Esophagus squamous epithelium (tissue), 5 donors: ENCODE measurements around the gene RAPGEF4. TPM values are rescaled to one million over a fixed set of nuclear protein-coding genes. Genes with fewer than 3 reads are reported as not detected.

Source experiments
- DNase-seq: peaks from one replicate; lab custom pipeline; 2025; lab: John Stamatoyannopoulos, UW
- H3K27ac ChIP-seq, 4 donors: fragments of 200-600 bp; sonication (generic); one replicate each; pipeline ENCODE4 v1.5.1; 2016 to 2019; ENCODE audit warnings: mild to moderate bottlenecking in 1 of 4
- H3K27me3 ChIP-seq, 4 donors: fragments of 200-600 bp; sonication (generic); 1 replicate in 3 of 4; 2 replicates in 1 of 4; pipeline versions ENCODE4 v1.5.1 to v1.6.0; 2017 to 2021; ENCODE audit warnings: antibody characterized with exemption in 1 of 4
- H3K36me3 ChIP-seq, 3 donors: fragments of 200-600 bp; sonication (generic); one replicate each; pipeline ENCODE4 v1.5.1; 2016 to 2019
- H3K4me1 ChIP-seq, 3 donors: fragments of 200-600 bp; sonication (generic); one replicate each; pipeline ENCODE4 v1.5.1; 2017 to 2019
- H3K4me3 ChIP-seq, 4 donors: fragments of 200-600 bp; sonication (generic); 1 replicate in 3 of 4; 2 replicates in 1 of 4; pipeline ENCODE4 v1.5.1; 2016 to 2019; ENCODE audit warnings: mild to moderate bottlenecking in 2 of 4, moderate library complexity in 1 of 4
- H3K9me3 ChIP-seq, 3 donors: fragments of 200-600 bp; sonication (generic); one replicate each; pipeline ENCODE4 v1.5.1; 2016 to 2019
- POLR2A ChIP-seq, 4 donors: fragments of 450-650 bp; IDR thresholded peaks; one replicate each; pipeline ENCODE4 v1.6.1; 2017; ENCODE audit warnings: antibody characterized with exemption in 4 of 4, mild to moderate bottlenecking in 4 of 4, moderate library complexity in 3 of 4
- WGBS, 2 donors: methylation state at CpG; one replicate each; pipeline ENCODE4 v1.1.5; 2018; 5-methylcytosine and 5-hydroxymethylcytosine counted together
- intact Hi-C: fragments of 100-400 bp; cut with DNase I; formaldehyde crosslinking; loops from one replicate; pipeline ENCODE4 v1.15.0; 2022
- total RNA-seq, 4 donors: library from RNA; depleted of rRNA; stranded (reverse); fragments of >200 nt; gene quantifications; one replicate each; pipeline ENCODE4 v1.1.0, GENCODE V29; 2016
- TF ChIP-seq, protein P1 (sequence below), 6 experiments: fragments of 450-650 bp in 4 of 6; fragments of 200-600 bp in 2 of 6; sonication (generic) in 2 of 6; IDR thresholded peaks; one replicate each; pipeline ENCODE4 v1.5.1; 2016 to 2019; ENCODE audit warnings: antibody characterized with exemption in 6 of 6, mild to moderate bottlenecking in 4 of 6, moderate library complexity in 4 of 6
- donor health status: DM: yes; HTN: yes; CAD: no.

Gene RAPGEF4
- total RNA-seq, 4 donors from 2014 or later = 2.6 to 11.1 (median 2.9) TPM

GRCh38 chr2:173016451-173016850, 280.8 kb downstream of the RAPGEF4 start:
- intact Hi-C loops = no loop called here
- no peaks in the 10 kb centered on the region for H3K27me3 ChIP-seq
- no peak overlapping the region for H3K27ac ChIP-seq
- H3K9me3 ChIP-seq = no peaks in the 10 kb centered on the region
- H3K4me3 ChIP-seq = no peak overlapping the region
- H3K4me1 ChIP-seq = peaks cover 0 to 15% (median 9%) of the 10 kb centered on the region in 3 donors
- WGBS, 2 donors = 55 to 79% methylated on average over 2 of the region's 2 CpGs
- no peak for DNase-seq
- no peaks in the 10 kb centered on the region for H3K36me3 ChIP-seq
- no peak for TF ChIP-seq POLR2A (IDR thresholded peaks at IDR 0.05)
- TF ChIP-seq, protein P1, sequence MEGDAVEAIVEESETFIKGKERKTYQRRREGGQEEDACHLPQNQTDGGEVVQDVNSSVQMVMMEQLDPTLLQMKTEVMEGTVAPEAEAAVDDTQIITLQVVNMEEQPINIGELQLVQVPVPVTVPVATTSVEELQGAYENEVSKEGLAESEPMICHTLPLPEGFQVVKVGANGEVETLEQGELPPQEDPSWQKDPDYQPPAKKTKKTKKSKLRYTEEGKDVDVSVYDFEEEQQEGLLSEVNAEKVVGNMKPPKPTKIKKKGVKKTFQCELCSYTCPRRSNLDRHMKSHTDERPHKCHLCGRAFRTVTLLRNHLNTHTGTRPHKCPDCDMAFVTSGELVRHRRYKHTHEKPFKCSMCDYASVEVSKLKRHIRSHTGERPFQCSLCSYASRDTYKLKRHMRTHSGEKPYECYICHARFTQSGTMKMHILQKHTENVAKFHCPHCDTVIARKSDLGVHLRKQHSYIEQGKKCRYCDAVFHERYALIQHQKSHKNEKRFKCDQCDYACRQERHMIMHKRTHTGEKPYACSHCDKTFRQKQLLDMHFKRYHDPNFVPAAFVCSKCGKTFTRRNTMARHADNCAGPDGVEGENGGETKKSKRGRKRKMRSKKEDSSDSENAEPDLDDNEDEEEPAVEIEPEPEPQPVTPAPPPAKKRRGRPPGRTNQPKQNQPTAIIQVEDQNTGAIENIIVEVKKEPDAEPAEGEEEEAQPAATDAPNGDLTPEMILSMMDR (IDR thresholded peaks at IDR 0.05) = no peak

- TF ChIP-seq, protein P1 (IDR thresholded peaks at IDR 0.05) = no peak
- no peak for TF ChIP-seq POLR2A (IDR thresholded peaks at IDR 0.05)
- Histone ChIP-seq H3K27ac (no peak overlapping the region), H3K36me3 (no peaks in the 10 kb centered on the region), H3K9me3 (no peaks in the 10 kb centered on the region), H3K4me1 (peaks cover 0 to 21% (median 9%) of the 10 kb centered on the region in 3 donors), H3K4me3 (no peak overlapping the region), H3K27me3 (no peaks in the 10 kb centered on the region)
- no peak for DNase-seq
- 66 to 71% methylated on average over 5 to 6 of the region's 6 CpGs for WGBS, 2 donors
- intact Hi-C loops = no loop called here
Observed at GRCh38 chr2:173017646-173018420, 282.2 kb downstream of the RAPGEF4 start.

DNA sequence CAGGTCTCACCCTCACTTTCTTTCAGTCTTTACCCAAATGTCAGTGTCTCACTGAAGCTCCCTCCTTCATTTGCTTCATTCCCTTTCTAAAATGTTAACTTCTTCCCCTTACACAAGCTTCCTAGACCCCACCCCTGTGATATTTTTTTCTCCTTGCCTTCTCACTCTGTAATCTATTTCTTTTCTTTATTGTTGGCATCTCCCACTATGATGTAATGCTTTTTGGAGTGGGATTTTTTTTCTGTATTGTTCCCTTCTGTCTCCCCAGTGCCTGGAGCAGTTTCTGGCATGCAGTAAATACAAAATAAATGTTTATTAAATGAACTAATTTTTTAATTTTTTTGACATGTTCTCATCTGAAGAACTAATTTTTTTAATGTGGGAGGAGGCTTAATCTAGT, 284.1 kb downstream of the RAPGEF4 start:
- no peak overlapping the region for H3K4me3 ChIP-seq
- no peaks in the 10 kb centered on the region for H3K27me3 ChIP-seq
- intact Hi-C loops = no loop called here
- H3K4me1 ChIP-seq = peaks cover 0 to 21% (median 9%) of the 10 kb centered on the region in 3 donors
- DNase-seq = no peak
- no peaks in the 10 kb centered on the region for H3K9me3 ChIP-seq
- H3K36me3 ChIP-seq = peaks cover 0 to 7% (median 0%) of the 10 kb centered on the region in 3 donors
- no peak overlapping the region for H3K27ac ChIP-seq
- no peak for TF ChIP-seq POLR2A (IDR thresholded peaks at IDR 0.05)
- TF ChIP-seq, protein P1 (IDR thresholded peaks at IDR 0.05) = no peak

GRCh38 chr2:173021939-173022371, 286.3 kb downstream of the RAPGEF4 start:
- no peak overlapping the region for H3K27ac ChIP-seq
- H3K4me1 ChIP-seq = peaks cover 0 to 18% (median 0%) of the 10 kb centered on the region in 3 donors
- no peak overlapping the region for H3K4me3 ChIP-seq
- TF ChIP-seq POLR2A (IDR thresholded peaks at IDR 0.05) = no peak
- TF ChIP-seq, protein P1 (IDR thresholded peaks at IDR 0.05) = peak in 5 of 6 experiments; percentile 11 to 61 (median 39)
- H3K9me3 ChIP-seq = no peaks in the 10 kb centered on the region
- intact Hi-C loops = no loop called here
- no peak for DNase-seq
- H3K27me3 ChIP-seq = no peaks in the 10 kb centered on the region
- WGBS, 2 donors = 23 to 36% methylated on average over 9 of the region's 9 CpGs
- peaks cover 0 to 7% (median 0%) of the 10 kb centered on the region in 3 donors for H3K36me3 ChIP-seq

DNA sequence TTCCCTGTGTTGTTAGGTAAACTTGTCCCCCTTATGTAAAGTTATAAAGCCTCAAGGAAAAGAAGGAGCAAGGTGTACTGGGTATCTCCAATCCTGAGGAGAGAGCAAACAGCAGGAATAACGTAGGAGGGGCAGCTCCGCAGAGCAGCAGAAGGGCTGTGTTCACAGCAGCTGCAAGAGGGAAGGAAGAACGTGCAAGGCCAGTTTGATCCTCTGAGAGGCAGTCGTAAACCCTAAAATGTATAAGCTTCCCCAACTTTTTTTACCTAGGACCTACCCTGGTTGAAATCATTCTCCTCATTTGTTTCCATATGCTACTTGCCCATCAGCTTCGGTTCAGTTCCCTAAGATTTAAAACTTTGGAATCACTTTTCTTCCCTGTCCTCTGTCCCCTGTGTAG, 288.1 kb downstream of the RAPGEF4 start:
- H3K9me3 ChIP-seq = no peaks in the 10 kb centered on the region
- 74 to 79% methylated on average over 5 of the region's 5 CpGs for WGBS, 2 donors
- H3K4me1 ChIP-seq = peaks cover 0 to 17% (median 7%) of the 10 kb centered on the region in 3 donors
- peaks cover 0 to 7% (median 0%) of the 10 kb centered on the region in 3 donors for H3K36me3 ChIP-seq
- TF ChIP-seq, protein P1 (IDR thresholded peaks at IDR 0.05) = no peak
- no peak for TF ChIP-seq POLR2A (IDR thresholded peaks at IDR 0.05)
- H3K27me3 ChIP-seq = no peaks in the 10 kb centered on the region
- no peak for DNase-seq
- H3K27ac ChIP-seq = no peak overlapping the region
- no peak overlapping the region for H3K4me3 ChIP-seq
- intact Hi-C loops = no loop called here
